Hindlimb muscle (tissue), 1 donor: ENCODE measurements around the gene CPM. TPM values are rescaled to one million over a fixed set of nuclear protein-coding genes. Genes with fewer than 3 reads are reported as not detected.
"Not testable (repeated sequence)": the region's sequence is repeated elsewhere in the genome, so short reads cannot be mapped to it uniquely, and the experiment has no call there.

Experiments
- DNase-seq: peaks from one replicate; pipeline ENCODE4 v3.0.0-alpha.2; 2013
- polyA plus RNA-seq: library from polyadenylated mRNA; unstranded; fragments of 120-200 nt; gene quantifications from one replicate; pipeline ENCODE4 v1.2.1, GENCODE V29; 2013; ENCODE audit not compliant: insufficient read length

Gene CPM
- polyA plus RNA-seq, 1 donor: 4.6 TPM

GRCh38 chr12:68824597-68825250 is 108.2 kb downstream of the CPM start:
- no peak for DNase-seq

DNA sequence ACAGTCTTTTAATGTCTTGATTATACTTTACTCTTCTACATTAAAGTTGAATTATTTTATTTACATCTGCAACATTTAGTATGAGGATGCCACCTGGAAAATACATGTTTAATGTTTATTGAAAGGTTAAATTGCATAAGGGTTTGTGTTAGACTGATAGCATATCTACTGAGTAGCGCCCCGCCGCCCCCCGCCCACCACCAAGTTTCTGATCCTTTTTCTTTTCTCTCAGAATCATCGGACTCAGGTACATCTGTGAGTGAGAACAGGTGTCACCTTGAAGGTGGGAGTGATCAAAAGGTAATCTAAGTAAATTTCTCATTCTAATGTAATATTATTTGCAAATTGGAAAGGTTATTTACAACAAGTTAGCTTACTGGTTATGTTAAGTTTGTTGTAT is 108.8 kb downstream of the CPM start:
- DNase-seq: no peak

GRCh38 chr12:68823696-68824095 is 109.3 kb downstream of the CPM start:
- no peak for DNase-seq

DNA sequence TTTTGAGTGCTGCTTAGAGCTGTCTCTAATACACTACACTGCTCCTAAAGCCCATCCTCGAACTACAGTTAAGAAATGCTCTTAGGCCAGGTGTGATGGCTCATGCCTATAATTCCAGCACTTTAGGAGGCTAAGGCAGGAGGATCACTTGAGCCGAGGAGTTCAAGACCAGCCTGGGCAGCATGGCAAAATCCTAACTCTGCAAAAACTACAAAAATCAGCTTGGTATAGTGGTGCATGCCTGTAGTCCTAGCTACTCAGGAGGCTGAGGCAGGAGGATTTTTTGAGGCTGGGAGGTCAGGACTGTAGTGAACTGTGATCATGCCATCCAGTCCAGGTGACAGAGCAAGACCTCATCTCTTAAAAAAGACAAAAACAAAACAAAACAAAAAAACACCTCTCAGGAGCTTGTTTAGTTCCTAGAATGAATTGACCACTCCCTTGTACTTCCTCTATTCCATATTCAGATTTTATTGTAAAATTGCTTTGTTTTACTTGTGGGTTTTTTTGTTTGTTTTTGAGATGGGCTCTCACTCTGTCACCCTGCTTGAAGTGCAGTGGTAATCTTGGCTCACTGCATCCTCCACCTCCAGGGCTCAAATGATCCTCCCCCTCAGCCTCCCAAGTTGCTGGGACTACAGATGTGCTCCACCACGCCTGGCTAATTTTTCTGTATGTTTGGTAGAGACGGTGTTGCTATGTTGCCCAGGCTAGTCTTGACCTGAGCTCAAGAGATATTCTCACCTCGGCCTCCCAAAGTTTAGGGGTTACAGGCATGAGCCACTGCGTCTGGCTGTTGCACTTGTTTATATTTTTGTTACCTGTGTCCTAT is 111.4 kb downstream of the CPM start:
- no peak for DNase-seq

DNA sequence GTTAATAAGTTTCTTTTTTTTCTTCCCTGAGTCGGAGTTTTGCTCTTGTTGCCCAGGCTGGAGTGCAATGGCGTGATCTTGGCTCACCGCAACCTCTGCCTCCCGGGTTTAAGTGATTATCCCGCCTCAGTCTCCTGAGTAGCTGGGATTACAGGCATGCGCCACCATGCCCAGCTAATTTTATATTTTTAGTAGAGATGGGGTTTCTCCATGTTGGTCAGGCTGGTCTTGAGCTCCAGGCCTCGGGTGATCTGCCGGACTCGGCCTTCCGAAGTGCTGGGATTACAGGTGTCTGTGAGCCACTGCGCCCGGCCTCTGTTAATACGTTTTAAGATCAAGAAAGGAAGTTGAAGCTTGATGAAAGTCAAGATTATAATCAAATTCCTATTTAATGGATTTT is 113.5 kb downstream of the CPM start:
- DNase-seq: not testable (repeated sequence)

DNA sequence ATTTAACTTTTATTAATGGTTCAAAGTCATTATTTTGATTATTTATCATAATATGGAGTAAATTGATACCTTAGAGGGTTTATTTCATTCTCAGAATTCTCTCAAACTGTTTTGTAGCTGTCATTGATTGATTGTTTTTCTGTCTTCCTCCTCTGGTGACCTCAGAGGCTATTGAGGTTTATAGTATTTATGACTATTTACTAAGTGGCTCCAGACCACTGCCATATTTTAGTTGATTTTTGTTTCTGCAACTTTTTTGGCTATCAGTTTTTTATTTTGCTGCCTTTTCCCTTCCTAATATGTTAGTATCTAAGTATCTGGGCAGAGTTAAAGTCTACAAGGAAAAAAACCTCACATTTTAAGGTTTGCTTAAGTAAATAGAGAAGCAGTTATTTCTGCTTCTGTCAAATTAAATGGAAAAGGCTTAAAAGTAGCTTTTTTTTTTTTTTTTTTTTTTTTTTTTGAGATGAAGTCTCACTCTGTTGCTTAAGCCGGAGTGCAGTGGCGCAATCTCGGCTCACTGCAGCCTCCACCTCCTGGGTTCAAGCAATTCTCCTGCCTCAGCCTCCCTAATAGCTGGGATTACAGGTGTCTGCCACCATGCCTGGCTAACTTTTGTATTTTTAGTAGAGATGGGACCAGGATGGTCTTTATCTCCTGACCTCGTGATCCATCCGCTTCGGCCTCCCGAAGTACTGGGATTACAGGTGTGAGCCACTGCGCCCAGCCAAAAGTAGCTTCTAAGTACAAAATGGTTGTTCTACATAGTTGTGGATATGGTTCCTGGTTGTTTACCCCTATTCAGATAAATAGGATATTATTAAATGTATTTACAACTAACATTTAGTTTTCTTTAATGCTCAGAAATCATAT is 116.8 kb downstream of the CPM start:
- no peak for DNase-seq

GRCh38 chr12:68815232-68815927 is 117.6 kb downstream of the CPM start:
- DNase-seq: no peak

DNA sequence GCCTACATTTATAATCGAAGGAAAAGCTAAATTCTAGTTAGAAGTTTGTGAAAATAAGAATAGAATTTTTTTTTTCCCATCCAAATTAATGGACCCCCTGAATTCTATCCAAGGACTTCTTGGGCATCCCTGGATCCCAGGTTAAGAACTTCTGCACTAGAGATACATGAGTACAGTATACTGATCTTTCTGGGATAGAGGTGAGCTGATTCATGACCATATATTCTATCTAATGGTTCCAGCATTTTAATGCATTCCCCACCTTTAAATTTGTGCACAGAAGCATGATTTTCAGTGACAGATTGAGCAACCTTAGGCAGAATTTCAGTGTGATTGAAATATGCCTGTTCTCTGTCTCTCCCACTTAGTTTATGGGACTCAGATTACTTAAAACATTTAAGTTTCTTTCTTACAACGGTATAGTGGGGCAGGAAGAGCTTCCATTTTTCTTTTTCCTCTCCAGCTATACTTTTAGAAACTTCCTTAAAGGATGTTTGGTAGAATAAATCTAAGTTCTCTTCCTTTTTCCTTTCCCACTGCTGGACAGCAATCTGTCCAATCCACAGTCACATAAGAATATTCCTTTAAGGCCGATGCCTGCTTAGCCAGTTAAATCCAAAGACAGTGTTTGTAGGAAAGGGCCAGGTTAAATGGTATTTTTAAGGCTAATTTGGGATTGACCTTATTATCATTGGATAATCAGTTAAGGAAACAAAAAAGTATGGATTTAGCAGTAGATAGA is 118.3 kb downstream of the CPM start:
- DNase-seq: no peak

- DNase-seq: no peak
Observed at GRCh38 chr12:68813242-68813593, 119.8 kb downstream of the CPM start.

DNA sequence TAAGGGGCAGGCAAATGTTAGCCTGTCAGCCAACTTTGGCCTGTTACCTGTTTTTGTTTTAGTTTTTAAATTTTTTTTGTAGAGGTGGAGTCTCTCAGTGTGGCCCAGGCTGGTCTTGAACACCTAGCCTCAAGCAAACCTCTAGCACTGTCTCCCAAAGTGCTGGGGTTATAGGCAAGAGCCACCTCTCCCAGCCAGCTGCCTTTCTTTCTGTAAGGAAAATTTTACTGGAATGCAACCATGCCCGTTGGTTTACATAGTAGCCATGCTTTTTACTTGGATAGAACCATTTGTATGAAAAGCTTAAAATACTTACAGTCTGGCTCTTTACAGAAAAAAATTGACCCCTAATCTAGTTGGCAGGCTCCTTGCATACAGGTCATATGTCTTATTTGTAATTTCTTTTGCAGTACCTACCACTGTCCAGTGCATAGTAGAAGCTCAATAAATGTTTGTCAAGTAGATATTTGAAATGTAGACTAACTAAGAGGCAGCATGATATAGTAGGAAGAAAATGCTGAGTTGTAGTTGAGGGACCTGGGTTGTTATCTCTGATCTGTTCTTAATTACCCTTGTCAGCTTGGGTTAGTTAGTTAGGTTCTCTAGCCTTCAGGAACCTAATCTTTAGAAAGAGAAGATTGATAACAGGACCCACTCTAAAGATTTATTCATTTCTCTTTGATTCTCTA is 120.3 kb downstream of the CPM start:
- DNase-seq: no peak

- DNase-seq: not testable (repeated sequence)
Observed at GRCh38 chr12:68811573-68811972, 121.4 kb downstream of the CPM start.

- DNase-seq: not testable (repeated sequence)
Observed at GRCh38 chr12:68810027-68810389, 123.0 kb downstream of the CPM start.

DNA sequence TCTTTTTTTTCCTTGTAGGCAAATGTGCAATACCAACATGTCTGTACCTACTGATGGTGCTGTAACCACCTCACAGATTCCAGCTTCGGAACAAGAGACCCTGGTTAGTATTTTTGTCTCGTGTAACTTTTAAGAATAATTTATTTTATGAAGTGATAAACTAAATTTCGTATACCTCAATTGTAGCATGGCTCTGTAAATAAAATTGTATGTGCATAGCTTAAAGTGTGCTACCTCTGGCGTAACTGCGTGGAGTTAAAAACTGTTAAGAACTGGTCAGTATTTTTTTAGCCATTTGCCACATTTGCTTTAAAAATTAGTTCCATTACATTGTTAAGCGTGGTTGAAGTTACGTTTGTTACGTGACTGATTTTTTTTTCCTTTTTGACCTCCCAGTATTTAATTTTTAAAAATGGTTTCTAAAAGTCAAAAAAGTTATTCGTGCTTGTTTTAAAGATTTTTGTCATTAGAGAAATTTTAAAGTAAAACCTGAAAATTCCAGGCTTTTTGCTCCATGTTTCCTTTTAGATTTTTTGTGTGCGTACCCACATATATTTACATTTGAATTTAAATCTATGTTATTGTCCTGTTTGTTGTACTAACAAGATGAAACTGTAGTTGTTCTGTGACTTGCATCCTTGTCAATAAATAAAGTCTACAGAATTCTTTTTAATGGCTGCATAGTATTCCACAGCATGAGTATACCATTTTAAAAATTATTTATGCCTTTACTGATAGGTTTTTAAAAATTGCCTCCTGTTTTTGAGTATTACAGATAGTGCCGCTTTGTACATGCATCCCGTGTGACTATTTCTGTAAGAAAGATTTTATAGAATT is 123.6 kb downstream of the CPM start:
- no peak for DNase-seq

DNA sequence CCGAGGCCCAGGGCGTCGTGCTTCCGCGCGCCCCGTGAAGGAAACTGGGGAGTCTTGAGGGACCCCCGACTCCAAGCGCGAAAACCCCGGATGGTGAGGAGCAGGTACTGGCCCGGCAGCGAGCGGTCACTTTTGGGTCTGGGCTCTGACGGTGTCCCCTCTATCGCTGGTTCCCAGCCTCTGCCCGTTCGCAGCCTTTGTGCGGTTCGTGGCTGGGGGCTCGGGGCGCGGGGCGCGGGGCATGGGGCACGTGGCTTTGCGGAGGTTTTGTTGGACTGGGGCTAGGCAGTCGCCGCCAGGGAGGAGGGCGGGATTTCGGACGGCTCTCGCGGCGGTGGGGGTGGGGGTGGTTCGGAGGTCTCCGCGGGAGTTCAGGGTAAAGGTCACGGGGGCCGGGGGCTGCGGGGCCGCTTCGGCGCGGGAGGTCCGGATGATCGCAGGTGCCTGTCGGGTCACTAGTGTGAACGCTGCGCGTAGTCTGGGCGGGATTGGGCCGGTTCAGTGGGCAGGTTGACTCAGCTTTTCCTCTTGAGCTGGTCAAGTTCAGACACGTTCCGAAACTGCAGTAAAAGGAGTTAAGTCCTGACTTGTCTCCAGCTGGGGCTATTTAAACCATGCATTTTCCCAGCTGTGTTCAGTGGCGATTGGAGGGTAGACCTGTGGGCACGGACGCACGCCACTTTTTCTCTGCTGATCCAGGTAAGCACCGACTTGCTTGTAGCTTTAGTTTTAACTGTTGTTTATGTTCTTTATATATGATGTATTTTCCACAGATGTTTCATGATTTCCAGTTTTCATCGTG is 124.4 kb downstream of the CPM start:
- peak; percentile 89 for DNase-seq

DNA sequence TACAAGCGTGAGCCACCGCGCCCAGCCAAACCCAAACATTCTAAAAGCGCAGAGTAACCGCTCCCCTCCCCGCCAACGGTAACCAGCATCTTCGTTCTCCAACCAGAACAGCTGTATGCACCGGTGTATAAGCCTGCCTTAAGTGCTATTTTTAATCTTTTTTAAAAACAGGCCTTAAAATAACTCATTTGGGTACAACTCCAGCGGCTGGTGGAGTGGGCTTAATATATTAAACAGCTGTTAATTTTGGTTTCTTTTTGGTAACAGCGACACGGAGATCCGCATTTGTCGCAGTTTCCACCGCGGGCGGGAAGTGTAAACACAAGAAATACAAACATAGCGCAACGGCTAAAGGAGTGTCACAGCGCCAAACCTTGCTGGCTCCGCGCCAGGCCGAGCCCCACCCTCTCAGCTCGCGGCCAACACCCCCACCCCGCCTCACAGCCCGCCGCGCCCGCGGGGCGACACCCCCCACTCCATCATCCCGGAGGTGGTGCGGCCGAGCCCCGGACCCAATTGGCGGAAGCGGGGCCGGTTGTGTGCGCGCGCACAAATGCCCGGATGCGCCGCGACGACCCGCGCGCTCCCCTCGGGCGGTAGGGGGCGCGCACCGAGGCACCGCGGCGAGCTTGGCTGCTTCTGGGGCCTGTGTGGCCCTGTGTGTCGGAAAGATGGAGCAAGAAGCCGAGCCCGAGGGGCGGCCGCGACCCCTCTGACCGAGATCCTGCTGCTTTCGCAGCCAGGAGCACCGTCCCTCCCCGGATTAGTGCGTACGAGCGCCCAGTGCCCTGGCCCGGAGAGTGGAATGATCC is 125.2 kb downstream of the CPM start, which contains the start of gene MDM2:
TSS of gene MDM2 (plus strand) at position 602 of the 812 bp plus-strand sequence. CDS start 301 bp downstream, outside the sequence.
- peak; percentile 96 for DNase-seq

DNA sequence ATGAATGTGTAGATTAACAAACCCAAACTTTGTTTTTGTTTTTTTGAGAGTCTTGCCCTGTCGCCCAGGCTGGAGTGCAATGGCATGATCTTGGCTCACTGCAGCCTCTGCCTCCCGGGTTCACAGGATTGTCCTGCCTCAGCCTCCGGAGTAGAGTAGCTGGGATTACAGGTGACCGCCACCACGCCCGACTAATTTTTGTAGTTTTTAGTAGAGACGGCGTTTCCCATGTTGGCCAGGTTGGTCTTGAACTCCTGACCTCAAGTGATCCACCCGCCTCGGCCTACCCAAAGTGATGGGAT is 125.7 kb downstream of the CPM start:
- not testable (repeated sequence) for DNase-seq

DNA sequence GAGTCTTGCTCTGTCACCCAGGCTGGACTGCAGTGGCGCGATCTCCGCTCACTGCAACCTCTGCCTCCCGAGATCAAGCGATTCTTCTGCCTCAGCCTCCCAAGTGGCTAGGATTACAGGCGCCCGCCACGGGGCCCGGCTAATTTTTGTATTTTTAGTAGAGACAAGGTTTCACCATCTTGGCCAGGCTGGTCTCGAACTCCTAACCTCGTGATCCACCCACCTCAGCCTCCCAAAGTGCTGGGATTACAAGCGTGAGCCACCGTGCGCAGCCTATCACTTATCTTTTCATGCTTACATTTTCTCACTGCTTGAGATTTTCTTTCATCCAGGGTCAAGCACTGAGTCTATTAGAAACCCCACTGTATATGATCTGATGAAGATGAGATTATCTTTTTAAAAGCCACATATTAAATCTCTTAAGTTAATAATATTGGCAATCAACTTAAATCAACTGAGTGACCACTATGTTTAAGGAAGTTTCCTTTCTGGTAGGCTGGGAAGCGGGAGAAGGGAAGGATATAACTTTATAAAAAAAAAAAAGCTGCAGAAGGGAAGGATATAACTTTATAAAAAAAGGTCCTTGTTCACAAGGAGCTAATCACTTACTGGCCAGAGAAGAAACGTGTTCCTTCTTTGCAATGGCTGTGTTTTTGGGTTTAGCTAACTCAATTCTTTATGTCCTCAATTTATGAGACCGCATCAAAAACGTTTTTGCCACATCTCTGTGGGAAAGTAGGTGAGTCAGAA is 126.3 kb downstream of the CPM start:
- no peak for DNase-seq

DNA sequence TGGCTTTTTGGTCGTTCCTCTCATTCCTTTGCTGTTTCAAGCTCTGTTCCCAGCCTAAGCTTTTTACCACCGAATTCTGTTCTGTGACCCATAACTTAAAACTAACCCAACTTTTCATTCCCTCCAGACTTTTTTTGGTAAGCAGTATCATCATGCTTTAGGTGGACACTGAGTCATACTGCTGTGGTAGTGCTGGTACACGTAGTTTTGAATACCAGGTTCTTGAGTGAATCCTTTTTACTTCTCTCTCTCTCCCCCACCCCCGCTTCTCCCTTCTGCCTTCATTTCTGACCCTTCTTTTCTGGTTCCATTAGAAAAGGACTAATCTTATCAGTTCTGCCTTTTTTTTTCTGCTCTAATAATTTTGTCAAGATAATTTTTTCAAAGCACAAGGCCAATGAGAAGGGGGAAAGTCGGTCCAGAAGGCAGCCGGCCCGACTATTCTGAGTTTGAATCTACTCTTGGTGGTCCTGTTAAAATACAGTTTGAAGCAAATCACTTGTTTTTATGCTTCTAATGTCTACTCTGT is 127.3 kb downstream of the CPM start:
- no peak for DNase-seq
